Kasumi-1 (cell line): ENCODE data around the gene SLC45A2.
"Not testable (repeated sequence)": the region's sequence is repeated elsewhere in the genome, so short reads cannot be mapped to it uniquely, and the experiment has no call there.

Experiments
- DNase-seq, 2 experiments: peaks; one replicate each; lab custom pipeline; 2025; lab: John Stamatoyannopoulos, UW

SLC45A2 gene

GRCh38 chr5:33929925-33930690 is 54.4 kb downstream of the SLC45A2 start:
- DNase-seq: no peak

- DNase-seq: no peak
Observed at GRCh38 chr5:33928283-33928682, 56.2 kb downstream of the SLC45A2 start.

- DNase-seq: no peak
Observed at GRCh38 chr5:33927685-33928084, 56.8 kb downstream of the SLC45A2 start.

GRCh38 chr5:33925278-33925677 is 59.2 kb downstream of the SLC45A2 start:
- DNase-seq: no peak

GRCh38 chr5:33921002-33921401 is 63.5 kb downstream of the SLC45A2 start:
- no peak for DNase-seq

- not testable (repeated sequence) for DNase-seq
Observed at GRCh38 chr5:33914844-33915243, 69.6 kb downstream of the SLC45A2 start.

- peak in 1 of 2 experiments; percentile 1 for DNase-seq
Observed at GRCh38 chr5:33906248-33906647, 78.2 kb downstream of the SLC45A2 start.

- DNase-seq: no peak
Observed at GRCh38 chr5:33905381-33905780, 79.1 kb downstream of the SLC45A2 start.

GRCh38 chr5:33903118-33903517 is 81.4 kb downstream of the SLC45A2 start:
- DNase-seq: no peak

GRCh38 chr5:33901156-33901555 is 83.3 kb downstream of the SLC45A2 start:
- no peak for DNase-seq
